Left lung (tissue), 10 donors: ENCODE results near the gene RNF126. TPM values are rescaled to one million over a fixed set of nuclear protein-coding genes. Genes with fewer than 3 reads are reported as not detected.
"Not testable (repeated sequence)": the region's sequence is repeated elsewhere in the genome, so short reads cannot be mapped to it uniquely, and the experiment has no call there.

Experiments used
- ATAC-seq: fragments of 200-7000 bp; cut with Tn5 transposase; one replicate; pipeline ENCODE4 v1.9.1; 2020; ENCODE audit warnings: moderate library complexity
- DNase-seq, 4 donors: peaks; one replicate each; pipeline ENCODE4 v3.0.0-alpha.2; 2013 to 2020
- H3K27ac ChIP-seq, 2 donors: fragments of 200-600 bp; sonication (generic) in 1 of 2; one replicate each; pipeline versions ENCODE4 v1.5.0 to v1.8.0; 2020 to 2021
- H3K27me3 ChIP-seq, 2 donors: fragments of 200-600 bp; sonication (generic) in 1 of 2; one replicate each; pipeline versions ENCODE4 v1.5.0 to v1.8.0; 2020 to 2021
- H3K36me3 ChIP-seq, 2 donors: fragments of 200-600 bp; sonication (generic) in 1 of 2; one replicate each; pipeline versions ENCODE4 v1.5.0 to v1.8.0; 2020 to 2021
- H3K4me1 ChIP-seq, 2 donors: fragments of 200-600 bp; one replicate each; pipeline ENCODE4 v1.8.0; 2021
- H3K4me3 ChIP-seq, 2 donors: fragments of 200-600 bp; sonication (generic) in 1 of 2; one replicate each; pipeline versions ENCODE4 v1.5.0 to v1.8.0; 2020 to 2021; ENCODE audit warnings: mild to moderate bottlenecking in 1 of 2
- H3K9me3 ChIP-seq, 2 donors: fragments of 200-600 bp; sonication (generic) in 1 of 2; one replicate each; pipeline versions ENCODE4 v1.5.0 to v1.8.0; 2020 to 2021
- intact Hi-C, 2 donors: fragments of 100-400 bp; cut with DNase I; formaldehyde crosslinking; loops; one replicate each; pipeline versions ENCODE4 v1.11.2 to v1.14.2; 2022
- polyA plus RNA-seq, 6 donors: library from polyadenylated mRNA; unstranded; fragments of 120-200 nt; gene quantifications; one replicate each; pipeline ENCODE4 v1.2.1, GENCODE V29; 2013; ENCODE audit not compliant: insufficient read length in 6 of 6
- total RNA-seq, 2 donors: library from RNA; stranded (reverse); fragmentation: NEBNext Ultra II Directional; extraction: Animal tissue kit (Norgen Biotek cat#: 25700); gene quantifications; one replicate each; pipeline ENCODE4 v1.2.1, GENCODE V29; 2021
- TF ChIP-seq, protein P1 (sequence below), 2 donors: fragments of 200-600 bp; sonication (generic) in 1 of 2; IDR thresholded peaks; one replicate each; pipeline versions ENCODE4 v1.5.0 to v1.8.0; 2021; ENCODE audit warnings: antibody characterized with exemption in 2 of 2
- donor health status: DM: no; HTN: yes; CAD: no.
- donor health status: DM: no; HTN: no; CAD: no.

Gene RNF126
- total and polyA plus RNA-seq, 8 donors = 15.4 to 34.0 (median 23.1) TPM

DNA sequence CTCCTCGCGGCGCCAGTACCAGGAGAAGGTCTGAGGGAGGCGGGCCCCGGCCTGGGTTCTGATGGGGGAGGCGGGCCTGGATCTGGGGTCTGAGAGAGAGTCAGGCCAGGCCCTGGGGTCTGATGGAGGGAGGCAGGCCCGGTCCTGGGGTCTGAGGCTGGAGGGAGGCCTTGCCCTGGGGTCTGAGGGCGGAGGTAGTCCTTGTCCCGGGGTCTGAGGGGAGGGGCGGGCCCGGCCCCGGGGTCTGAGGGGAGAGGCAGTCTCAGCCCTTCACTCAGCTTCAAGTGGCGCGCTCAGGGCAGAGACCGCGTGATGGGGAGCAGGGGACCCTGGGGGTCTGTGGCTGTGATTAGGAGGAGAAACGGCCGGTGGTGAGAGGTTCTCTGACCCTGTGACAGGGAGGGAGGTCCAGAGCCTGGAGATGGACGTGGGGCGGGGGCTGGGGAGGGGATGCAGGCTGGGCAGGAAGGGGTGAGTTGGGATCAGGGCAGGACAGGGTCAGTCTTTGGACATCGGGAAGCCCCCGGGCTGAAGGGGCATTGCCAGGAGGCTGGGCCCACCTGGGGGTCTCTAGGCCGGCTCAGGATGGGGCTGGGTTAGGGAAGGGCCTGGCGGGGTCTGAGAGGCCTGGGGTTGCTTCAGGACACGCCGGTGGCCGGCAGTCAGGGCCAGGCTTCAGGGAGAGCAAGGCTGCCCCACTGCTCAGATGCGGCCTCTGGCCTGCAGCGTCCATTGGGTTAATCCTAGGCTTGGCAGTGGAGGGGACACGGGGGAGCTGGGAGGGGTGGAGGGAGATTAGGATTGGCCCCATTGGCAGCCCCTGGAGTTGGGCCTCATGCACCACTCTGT is 54.6 kb downstream of the RNF126 start:
- H3K4me3 ChIP-seq = no peak overlapping the region
- no peak overlapping the region for H3K27ac ChIP-seq
- no peaks in the 10 kb centered on the region for H3K9me3 ChIP-seq
- ATAC-seq (no peak), DNase-seq (no peak)
- TF ChIP-seq, protein P1, sequence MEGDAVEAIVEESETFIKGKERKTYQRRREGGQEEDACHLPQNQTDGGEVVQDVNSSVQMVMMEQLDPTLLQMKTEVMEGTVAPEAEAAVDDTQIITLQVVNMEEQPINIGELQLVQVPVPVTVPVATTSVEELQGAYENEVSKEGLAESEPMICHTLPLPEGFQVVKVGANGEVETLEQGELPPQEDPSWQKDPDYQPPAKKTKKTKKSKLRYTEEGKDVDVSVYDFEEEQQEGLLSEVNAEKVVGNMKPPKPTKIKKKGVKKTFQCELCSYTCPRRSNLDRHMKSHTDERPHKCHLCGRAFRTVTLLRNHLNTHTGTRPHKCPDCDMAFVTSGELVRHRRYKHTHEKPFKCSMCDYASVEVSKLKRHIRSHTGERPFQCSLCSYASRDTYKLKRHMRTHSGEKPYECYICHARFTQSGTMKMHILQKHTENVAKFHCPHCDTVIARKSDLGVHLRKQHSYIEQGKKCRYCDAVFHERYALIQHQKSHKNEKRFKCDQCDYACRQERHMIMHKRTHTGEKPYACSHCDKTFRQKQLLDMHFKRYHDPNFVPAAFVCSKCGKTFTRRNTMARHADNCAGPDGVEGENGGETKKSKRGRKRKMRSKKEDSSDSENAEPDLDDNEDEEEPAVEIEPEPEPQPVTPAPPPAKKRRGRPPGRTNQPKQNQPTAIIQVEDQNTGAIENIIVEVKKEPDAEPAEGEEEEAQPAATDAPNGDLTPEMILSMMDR (IDR thresholded peaks at IDR 0.05) = no peak
- H3K27me3 ChIP-seq = peaks cover 0 to 32% of the 10 kb centered on the region in 2 donors
- H3K4me1 ChIP-seq = peaks cover 6 to 28% of the 10 kb centered on the region in 2 donors
- no peaks in the 10 kb centered on the region for H3K36me3 ChIP-seq
- intact Hi-C loops = no loop called here

DNA sequence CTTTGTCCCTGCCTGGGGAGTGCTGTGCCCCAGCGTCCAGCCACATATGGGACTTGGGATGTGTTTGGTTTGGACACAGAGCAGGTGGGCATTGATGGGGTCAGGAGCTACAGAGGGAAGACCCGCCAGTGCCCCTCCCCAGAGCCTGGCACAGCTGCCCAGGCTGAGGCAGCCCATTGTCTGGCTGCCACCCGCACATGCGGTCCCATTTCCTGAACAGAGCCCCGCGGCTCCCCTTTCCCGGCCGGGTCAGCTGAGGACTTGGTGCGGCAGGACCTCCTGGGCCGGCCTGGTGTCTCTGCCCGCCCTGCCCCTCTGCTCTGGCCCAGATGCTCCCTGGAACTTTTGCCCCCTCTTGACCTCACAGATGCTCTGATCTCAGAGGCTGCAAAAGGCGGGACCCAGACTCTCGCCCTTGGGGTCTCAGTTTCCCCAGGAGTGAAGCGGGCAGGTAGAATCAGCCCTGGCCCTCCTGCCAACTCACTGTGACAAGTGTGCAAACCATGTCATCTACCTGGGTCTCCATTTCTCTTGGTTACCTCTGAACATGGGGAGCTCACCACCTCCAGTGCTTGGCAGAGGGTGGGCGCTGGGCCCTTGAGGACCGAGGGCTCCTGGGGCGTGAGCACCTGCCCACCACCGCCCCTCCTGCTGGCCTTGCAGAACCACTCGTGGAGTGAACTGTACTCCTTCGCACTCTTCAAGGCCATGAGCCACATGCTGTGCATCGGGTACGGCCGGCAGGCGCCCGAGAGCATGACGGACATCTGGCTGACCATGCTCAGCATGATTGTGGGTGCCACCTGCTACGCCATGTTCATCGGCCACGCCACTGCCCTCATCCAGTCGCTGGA is 55.5 kb downstream of the RNF126 start:
- Histone ChIP-seq H3K9me3 (no peaks in the 10 kb centered on the region), H3K27ac (no peak overlapping the region), H3K4me1 (peaks cover 6 to 28% of the 10 kb centered on the region in 2 donors), H3K27me3 (peaks cover 0 to 26% of the 10 kb centered on the region in 2 donors), H3K4me3 (no peak overlapping the region), H3K36me3 (no peaks in the 10 kb centered on the region)
- TF ChIP-seq, protein P1 (IDR thresholded peaks at IDR 0.05) = no peak
- ATAC-seq (no peak), DNase-seq (no peak)
- intact Hi-C loops = no loop called here

DNA sequence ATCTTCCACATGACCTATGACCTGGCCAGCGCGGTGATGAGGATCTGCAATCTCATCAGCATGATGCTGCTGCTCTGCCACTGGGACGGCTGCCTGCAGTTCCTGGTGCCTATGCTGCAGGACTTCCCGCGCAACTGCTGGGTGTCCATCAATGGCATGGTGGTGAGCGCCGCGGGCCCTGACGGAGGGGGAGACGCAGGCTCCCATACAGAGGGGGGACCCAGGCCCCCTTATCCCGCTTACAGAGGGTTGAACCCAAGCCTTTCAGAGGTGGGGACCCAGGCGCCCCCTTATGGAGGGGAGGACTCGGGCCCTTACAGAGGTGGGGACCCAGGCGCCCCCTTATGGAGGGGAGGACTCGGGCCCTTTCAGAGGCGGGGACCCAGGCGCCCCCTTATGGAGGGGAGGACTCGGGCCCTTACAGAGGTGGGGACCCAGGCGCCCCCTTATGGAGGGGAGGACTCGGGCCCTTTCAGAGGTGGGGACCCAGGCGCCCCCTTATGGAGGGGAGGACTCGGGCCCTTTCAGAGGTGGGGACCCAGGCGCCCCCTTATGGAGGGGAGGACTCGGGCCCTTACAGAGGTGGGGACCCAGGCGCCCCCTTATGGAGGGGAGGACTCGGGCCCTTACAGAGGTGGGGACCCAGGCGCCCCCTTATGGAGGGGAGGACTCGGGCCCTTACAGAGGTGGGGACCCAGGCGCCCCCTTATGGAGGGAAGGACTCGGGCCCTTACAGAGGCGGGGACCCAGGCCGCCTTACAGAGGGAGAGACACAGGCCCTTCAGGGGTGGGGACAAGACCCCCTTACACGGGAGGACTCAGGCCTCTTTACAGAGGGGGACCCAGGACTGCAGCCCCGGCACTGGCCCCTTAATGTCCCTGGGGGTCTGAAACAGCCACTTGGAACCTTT is 57.7 kb downstream of the RNF126 start:
- Histone ChIP-seq H3K27me3 (peaks cover 0 to 14% of the 10 kb centered on the region in 2 donors), H3K4me1 (peaks cover 6 to 15% of the 10 kb centered on the region in 2 donors)
- intact Hi-C loops, H3K36me3 ChIP-seq, ATAC-seq, H3K4me3 ChIP-seq, DNase-seq, H3K27ac ChIP-seq, H3K9me3 ChIP-seq: not testable (repeated sequence)

DNA sequence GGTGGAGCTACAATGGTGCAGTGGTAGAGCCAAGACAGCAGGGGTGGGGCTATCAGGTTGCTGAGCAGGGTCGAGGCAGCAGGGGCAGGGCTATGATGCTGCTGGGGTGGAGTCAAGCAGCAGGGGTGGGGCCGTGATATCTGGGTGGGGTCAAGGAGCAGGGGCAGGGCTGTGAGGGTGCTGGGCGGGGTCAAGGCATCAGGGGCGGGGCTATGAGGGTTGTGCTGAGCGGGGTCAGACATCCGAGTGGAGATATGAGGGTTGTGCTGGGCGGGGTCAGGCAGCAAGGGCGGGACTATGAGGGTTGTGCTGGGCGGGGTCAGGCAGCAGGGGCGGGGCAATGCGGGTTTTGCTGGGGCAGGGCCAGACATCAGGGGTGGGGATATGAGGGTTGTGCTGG is 58.7 kb downstream of the RNF126 start:
- Histone ChIP-seq H3K27ac (no peak overlapping the region), H3K9me3 (peaks cover 0 to 4% of the 10 kb centered on the region in 2 donors), H3K4me3 (no peak overlapping the region), H3K36me3 (no peaks in the 10 kb centered on the region), H3K27me3 (peaks cover 0 to 6% of the 10 kb centered on the region in 2 donors), H3K4me1 (peaks cover 0 to 7% of the 10 kb centered on the region in 2 donors)
- TF ChIP-seq, protein P1 (IDR thresholded peaks at IDR 0.05) = no peak
- DNase-seq (no peak), ATAC-seq (no peak)
- intact Hi-C loops = no loop called here

DNA sequence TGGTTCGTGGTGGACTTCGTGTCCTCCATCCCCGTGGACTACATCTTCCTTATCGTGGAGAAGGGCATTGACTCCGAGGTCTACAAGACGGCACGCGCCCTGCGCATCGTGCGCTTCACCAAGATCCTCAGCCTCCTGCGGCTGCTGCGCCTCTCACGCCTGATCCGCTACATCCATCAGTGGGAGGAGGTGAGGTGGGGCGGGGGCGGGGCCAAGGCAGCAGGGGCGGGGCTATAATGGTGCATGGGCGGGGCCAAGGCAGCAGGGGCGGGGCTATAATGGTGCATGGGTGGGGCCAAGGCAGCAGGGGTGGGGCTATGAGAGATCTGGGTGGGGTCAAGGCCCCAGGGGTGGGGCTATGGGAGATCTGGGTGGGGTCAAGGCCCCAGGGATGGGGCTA is 59.2 kb downstream of the RNF126 start:
- H3K27ac ChIP-seq, H3K27me3 ChIP-seq, H3K9me3 ChIP-seq, DNase-seq, H3K36me3 ChIP-seq, intact Hi-C loops, H3K4me1 ChIP-seq, ATAC-seq, H3K4me3 ChIP-seq: not testable (repeated sequence)

DNA sequence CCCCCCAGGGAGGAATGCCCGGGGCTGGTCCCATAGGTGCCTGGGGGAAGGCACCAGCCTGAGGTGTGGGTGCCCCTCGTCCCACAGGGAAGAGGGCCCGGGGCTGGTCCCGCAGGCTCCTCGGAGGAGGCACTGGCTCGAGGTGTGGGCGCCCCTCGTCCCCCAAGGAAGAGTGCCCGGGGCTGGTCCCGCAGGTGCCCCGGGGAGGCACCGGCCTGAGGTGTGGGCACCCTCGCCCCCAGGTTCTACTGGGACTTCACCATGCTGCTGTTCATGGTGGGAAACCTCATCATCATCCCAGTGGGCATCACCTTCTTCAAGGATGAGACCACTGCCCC is 59.7 kb downstream of the RNF126 start:
- ATAC-seq, DNase-seq, H3K27me3 ChIP-seq, H3K9me3 ChIP-seq, H3K27ac ChIP-seq, H3K4me1 ChIP-seq, H3K4me3 ChIP-seq, H3K36me3 ChIP-seq, intact Hi-C loops: not testable (repeated sequence)
